Liver (tissue), 9 donors: ENCODE data around the gene DDX59. TPM values are rescaled to one million over a fixed set of nuclear protein-coding genes. Genes with fewer than 3 reads are reported as not detected.

Experiments
- DNase-seq: peaks from one replicate; pipeline ENCODE4 v3.0.0-alpha.2; 2017; ENCODE audit warnings: low spot score
- H3K27ac ChIP-seq, 2 donors: one replicate each; pipeline ENCODE4 v1.7.0; 2013; ENCODE audit warnings: inconsistent platforms in 2 of 2, low read length in 2 of 2, control low read depth in 1 of 2, low read depth in 1 of 2, mild to moderate bottlenecking in 1 of 2
- H3K27me3 ChIP-seq, 4 donors: one replicate each; pipeline versions ENCODE4 v1.6.1 to v1.7.0; 2013; ENCODE audit warnings: low read length in 3 of 4, inconsistent platforms in 1 of 4, mild to moderate bottlenecking in 1 of 4, moderate library complexity in 1 of 4; ENCODE audit not compliant: control insufficient read depth in 4 of 4, insufficient read depth in 4 of 4
- H3K36me3 ChIP-seq, 4 donors: one replicate each; pipeline versions ENCODE4 v1.6.1 to v1.7.0; 2013; ENCODE audit warnings: low read length in 3 of 4, mild to moderate bottlenecking in 3 of 4, low read depth in 1 of 4, moderate library complexity in 1 of 4; ENCODE audit not compliant: control insufficient read depth in 4 of 4, insufficient read depth in 3 of 4
- H3K4me1 ChIP-seq, 4 donors: one replicate each; pipeline versions ENCODE4 v1.6.1 to v1.7.0; 2013; ENCODE audit warnings: low read length in 3 of 4, mild to moderate bottlenecking in 3 of 4, moderate library complexity in 1 of 4; ENCODE audit not compliant: control insufficient read depth in 4 of 4, insufficient read depth in 4 of 4
- H3K4me3 ChIP-seq, 3 donors: one replicate each; pipeline versions ENCODE4 v1.6.1 to v1.7.0; 2013; ENCODE audit warnings: low read length in 3 of 3, control low read depth in 1 of 3, low read depth in 1 of 3, mild to moderate bottlenecking in 1 of 3
- H3K9ac ChIP-seq, 2 donors: one replicate each; pipeline ENCODE4 v1.7.0; 2013; ENCODE audit warnings: low read length in 2 of 2, mild to moderate bottlenecking in 2 of 2, moderate library complexity in 2 of 2, control low read depth in 1 of 2, low read depth in 1 of 2
- H3K9me3 ChIP-seq, 4 donors: one replicate each; pipeline versions ENCODE4 v1.6.1 to v1.7.0; 2013; ENCODE audit warnings: low read length in 3 of 4; ENCODE audit not compliant: control insufficient read depth in 4 of 4
- ATF3 ChIP-seq: IDR thresholded peaks from 2 replicates; pipeline ENCODE4 v1.6.1; 2016; ENCODE audit warnings: antibody characterized with exemption
- CTCF ChIP-seq: fragments of 150-350 bp; IDR thresholded peaks from 2 replicates; pipeline ENCODE4 v1.5.1; 2017; ENCODE audit warnings: improper control_type of control experiment, low read depth, low read length; ENCODE audit not compliant: missing input control
- EGR1 ChIP-seq, 2 donors: IDR thresholded peaks; 2 replicates each; pipeline ENCODE4 v1.6.1; 2016 to 2018; ENCODE audit warnings: antibody characterized with exemption in 2 of 2, low read depth in 2 of 2
- FOXA1 ChIP-seq: IDR thresholded peaks from 2 replicates; pipeline ENCODE4 v1.6.1; 2016; ENCODE audit warnings: antibody characterized with exemption
- GABPA ChIP-seq, 2 donors: IDR thresholded peaks in 1 of 2; conservative IDR thresholded peaks in 1 of 2; 2 replicates each; pipeline ENCODE4 v1.6.1; 2016; ENCODE audit warnings: antibody characterized with exemption in 2 of 2, mild to moderate bottlenecking in 1 of 2, moderate library complexity in 1 of 2
- HNF4A ChIP-seq, 2 donors: conservative IDR thresholded peaks; 2 replicates each; pipeline ENCODE4 v1.6.1; 2016; ENCODE audit warnings: antibody characterized with exemption in 2 of 2, mild to moderate bottlenecking in 2 of 2
- JUND ChIP-seq, 2 donors: IDR thresholded peaks; 2 replicates each; pipeline ENCODE4 v1.6.1; 2016; ENCODE audit warnings: antibody characterized with exemption in 2 of 2
- REST ChIP-seq: IDR thresholded peaks from 2 replicates; pipeline ENCODE4 v1.6.1; 2016; ENCODE audit warnings: antibody characterized with exemption, mild to moderate bottlenecking
- RXRA ChIP-seq, 2 donors: IDR thresholded peaks; 2 replicates each; pipeline ENCODE4 v1.6.1; 2017 to 2018; ENCODE audit warnings: antibody characterized with exemption in 2 of 2, mild to moderate bottlenecking in 1 of 2
- SP1 ChIP-seq: IDR thresholded peaks from 2 replicates; pipeline ENCODE4 v1.6.1; 2018; ENCODE audit warnings: antibody characterized with exemption, mild to moderate bottlenecking
- TAF1 ChIP-seq: conservative IDR thresholded peaks from 2 replicates; pipeline ENCODE4 v1.6.1; 2016; ENCODE audit warnings: antibody characterized with exemption, mild to moderate bottlenecking
- YY1 ChIP-seq: IDR thresholded peaks from 2 replicates; pipeline ENCODE4 v1.6.1; 2016; ENCODE audit warnings: antibody characterized with exemption, mild to moderate bottlenecking
- WGBS: extraction: QIAGEN DNeasy Blood & Tissue Kit; methylation state at CpG from one replicate; pipeline ENCODE4 v1.1.7; 2013; 5-methylcytosine and 5-hydroxymethylcytosine counted together
- polyA plus RNA-seq, 2 donors: library from polyadenylated mRNA; stranded (reverse) in 1 of 2; unstranded in 1 of 2; fragments of 200-250 nt in 1 of 2; fragments of >200 nt in 1 of 2; fragmentation: Nextera tagmentation in 1 of 2; extraction: Ambion mirVana in 1 of 2; gene quantifications; one replicate each; pipeline versions ENCODE4 v1.2.1 to v1.2.3, GENCODE V29; 2013 to 2015
- total RNA-seq, 2 donors: library from RNA; depleted of rRNA; stranded (reverse); fragments of >200 nt; gene quantifications; one replicate each; pipeline ENCODE4 v1.2.3, GENCODE V29; 2014
- donor health status: healthy.
- donor health status: healthy.
- donor health status: healthy.
- donor health status: healthy.
- donor health status: healthy.

The DDX59 gene
- total and polyA plus RNA-seq, 4 donors = 5.8 to 12.1 (median 8.6) TPM

GRCh38 chr1:200708161-200708560 is 38.5 kb upstream of the DDX59 start:
- Histone ChIP-seq H3K4me3 (no peak overlapping the region), H3K4me1 (no peaks in the 10 kb centered on the region), H3K9ac (no peak overlapping the region), H3K27ac (no peak overlapping the region), H3K27me3 (no peaks in the 10 kb centered on the region), H3K36me3 (no peaks in the 10 kb centered on the region), H3K9me3 (no peaks in the 10 kb centered on the region)
- TF ChIP-seq ATF3 = no peak
- no peak for TF ChIP-seq SP1
- TF ChIP-seq REST = no peak
- no peak for TF ChIP-seq EGR1 (IDR thresholded peaks at IDR 0.05; ENCODE audit: low read depth in 2 of 2)
- TF ChIP-seq CTCF = no peak
- TF ChIP-seq JUND (IDR thresholded peaks at IDR 0.05) = no peak
- no peak for TF ChIP-seq TAF1
- no peak for TF ChIP-seq HNF4A (conservative IDR thresholded peaks at IDR 0.05)
- no peak for DNase-seq

- TF ChIP-seq HNF4A (conservative IDR thresholded peaks at IDR 0.05) (no peak), SP1 (no peak), ATF3 (no peak), GABPA (IDR thresholded peaks at IDR 0.05 in 1 of 2, conservative IDR thresholded peaks at IDR 0.05 in 1 of 2) (no peak), FOXA1 (no peak), JUND (IDR thresholded peaks at IDR 0.05) (no peak), TAF1 (no peak), RXRA (IDR thresholded peaks at IDR 0.05) (no peak), YY1 (no peak)
- no peak for DNase-seq
- H3K9me3 ChIP-seq = no peaks in the 10 kb centered on the region
- H3K4me1 ChIP-seq = no peaks in the 10 kb centered on the region
- H3K9ac ChIP-seq = no peak overlapping the region
- H3K36me3 ChIP-seq = no peaks in the 10 kb centered on the region
- no peak overlapping the region for H3K27ac ChIP-seq
- no peaks in the 10 kb centered on the region for H3K27me3 ChIP-seq
- H3K4me3 ChIP-seq = no peak overlapping the region
- WGBS = 92% methylated on average over 5 of the region's 5 CpGs
Measured at GRCh38 chr1:200707116-200707515, 37.4 kb upstream of the DDX59 start.
